IMR-90 (cell line): ENCODE results near the gene PDE4DIP. TPM values are rescaled to one million over a fixed set of nuclear protein-coding genes. Genes with fewer than 3 reads are reported as not detected.
"Not testable (repeated sequence)": the region's sequence is repeated elsewhere in the genome, so short reads cannot be mapped to it uniquely, and the experiment has no call there.

Source experiments
- ATAC-seq: fragments of 200-7000 bp; cut with Tn5 transposase; 2 replicates; pipeline ENCODE4 v1.9.1; 2020; ENCODE audit warnings: low read depth, mild to moderate bottlenecking, moderate library complexity
- BruUV-seq: library from RNA; stranded (reverse); fragments of 400-500 nt; replicated peaks from 2 replicates; lab custom pipeline; 2021; lab: Mats Ljungman, UMichigan
- CTCF ChIA-PET: fragments of 300-600 bp; formaldehyde crosslinking; extraction: SDS; loops from one replicate; lab custom pipeline; 2021; ENCODE audit warnings: antibody characterized with exemption; lab: Yijun Ruan, JAX
- POLR2A ChIA-PET: fragments of 300-600 bp; sonication (Branson Sonifier 250); formaldehyde crosslinking; loops from one replicate; lab custom pipeline; 2022; ENCODE audit warnings: antibody characterized with exemption; ENCODE audit not compliant: unreplicated experiment; lab: Charles Lee
- DNase-seq: peaks from one replicate; pipeline ENCODE4 v3.0.0; 2013
- H2AFZ ChIP-seq: replicated peaks from 2 replicates; pipeline ENCODE3; 2013; ENCODE audit warnings: low read length, mild to moderate bottlenecking; ENCODE audit not compliant: poor library complexity
- H2AK5ac ChIP-seq: 2 replicates; pipeline ENCODE4 v1.6.1; 2013; ENCODE audit warnings: low read depth, low read length, inconsistent platforms
- H2AK9ac ChIP-seq: replicated peaks from 2 replicates; pipeline ENCODE3; 2013; ENCODE audit warnings: mild to moderate bottlenecking, low read depth, low read length, moderate library complexity; ENCODE audit not compliant: poor library complexity
- H2BK120ac ChIP-seq: 2 replicates; pipeline ENCODE4 v1.6.1; 2013; ENCODE audit warnings: low read depth, low read length, inconsistent platforms
- H2BK15ac ChIP-seq: 3 replicates; pipeline ENCODE4 v1.6.1; 2013; ENCODE audit warnings: low read depth, low read length, inconsistent platforms
- H2BK20ac ChIP-seq: 2 replicates; pipeline ENCODE4 v1.6.1; 2013; ENCODE audit warnings: low read depth, mild to moderate bottlenecking, inconsistent platforms, low read length, moderate library complexity
- H2BK5ac ChIP-seq: 2 replicates; pipeline ENCODE4 v1.6.1; 2013; ENCODE audit warnings: mild to moderate bottlenecking, low read depth, low read length, inconsistent platforms; ENCODE audit not compliant: poor library complexity, severe bottlenecking
- H3K14ac ChIP-seq: replicated peaks from 2 replicates; pipeline ENCODE4 v1.6.1; 2013; ENCODE audit warnings: low read depth, low read length, inconsistent platforms
- H3K18ac ChIP-seq: 2 replicates; pipeline ENCODE4 v1.6.1; 2013; ENCODE audit warnings: low read depth, low read length, control low read depth
- H3K23ac ChIP-seq: 2 replicates; pipeline ENCODE4 v1.6.1; 2013; ENCODE audit warnings: low read depth, low read length, inconsistent platforms
- H3K27ac ChIP-seq: 2 replicates; pipeline ENCODE4 v1.5.1; 2013; ENCODE audit warnings: mild to moderate bottlenecking, control low read depth, low read length; ENCODE audit not compliant: insufficient read depth
- H3K27me3 ChIP-seq: 2 replicates; pipeline ENCODE4 v1.6.1; 2013; ENCODE audit warnings: low read length; ENCODE audit not compliant: control insufficient read depth, insufficient read depth
- H3K36me3 ChIP-seq: 2 replicates; pipeline ENCODE4 v1.6.1; 2013; ENCODE audit warnings: low read length, mixed read lengths; ENCODE audit not compliant: control insufficient read depth, insufficient read depth
- H3K4ac ChIP-seq: 2 replicates; pipeline ENCODE4 v1.6.1; 2013; ENCODE audit warnings: low read depth, low read length, inconsistent platforms
- H3K4me1 ChIP-seq: 2 replicates; pipeline ENCODE4 v1.6.1; 2013; ENCODE audit warnings: low read length, mixed read lengths; ENCODE audit not compliant: control insufficient read depth, insufficient read depth
- H3K4me2 ChIP-seq: 2 replicates; pipeline ENCODE4 v1.6.1; 2013; ENCODE audit warnings: low read depth, mild to moderate bottlenecking, control low read depth, low read length, moderate library complexity
- H3K4me3 ChIP-seq: 2 replicates; pipeline ENCODE4 v1.5.1; 2013; ENCODE audit warnings: low read depth, mild to moderate bottlenecking, control low read depth, low read length, moderate library complexity; ENCODE audit not compliant: insufficient read depth
- H3K56ac ChIP-seq: 2 replicates; pipeline ENCODE4 v1.6.1; 2013; ENCODE audit warnings: low read length, inconsistent platforms; ENCODE audit not compliant: insufficient read depth; ENCODE audit errors: extremely low read depth
- H3K79me1 ChIP-seq, 2 experiments: 2 replicates each; pipeline ENCODE4 v1.6.1; 2013; ENCODE audit warnings: low read length in 2 of 2, inconsistent platforms in 1 of 2, low read depth in 1 of 2
- H3K9ac ChIP-seq: 2 replicates; pipeline ENCODE4 v1.6.1; 2013; ENCODE audit warnings: low read depth, low read length, control low read depth
- H3K9me1 ChIP-seq: 2 replicates; pipeline ENCODE4 v1.6.1; 2013; ENCODE audit warnings: low read length, inconsistent platforms; ENCODE audit not compliant: insufficient read depth
- H3K9me3 ChIP-seq: 2 replicates; pipeline ENCODE4 v1.6.1; 2013; ENCODE audit warnings: low read length; ENCODE audit not compliant: control insufficient read depth, insufficient read depth
- H4K20me1 ChIP-seq: 2 replicates; pipeline ENCODE4 v1.6.1; 2013; ENCODE audit warnings: low read length, inconsistent platforms; ENCODE audit not compliant: insufficient read depth
- H4K5ac ChIP-seq: 2 replicates; pipeline ENCODE4 v1.6.1; 2013; ENCODE audit warnings: mild to moderate bottlenecking, low read depth, low read length, control low read depth
- H4K8ac ChIP-seq, 2 experiments: 2 replicates each; pipeline ENCODE4 v1.6.1; 2013; ENCODE audit warnings: low read depth in 2 of 2, low read length in 2 of 2, control low read depth in 1 of 2, inconsistent platforms in 1 of 2
- H4K91ac ChIP-seq: 2 replicates; pipeline ENCODE4 v1.6.1; 2013; ENCODE audit warnings: low read depth, low read length, inconsistent platforms; ENCODE audit not compliant: insufficient read depth
- WGBS, 2 experiments: methylation state at CpG; one replicate each; pipeline versions ENCODE4 v1.1.5 to v1.1.7; 2013; ENCODE audit warnings: missing lambda C conversion rate in 2 of 2; ENCODE audit not compliant: insufficient read length in 1 of 2; ENCODE audit errors: extremely low coverage in 2 of 2; 5-methylcytosine and 5-hydroxymethylcytosine counted together
- dilution Hi-C: fragments of 300-500 bp; cut with HindIII; formaldehyde crosslinking; loops from one replicate; pipeline ENCODE4 v1.14.3; 2018; ENCODE audit warnings: low sequenced_read_pairs; ENCODE audit not compliant: unreplicated experiment
- in situ Hi-C: fragments of 300-500 bp; cut with MboI; formaldehyde crosslinking; loops from 3 replicates; pipeline ENCODE4 v1.14.3; 2019; ENCODE audit warnings: low sequenced_read_pairs, inconsistent platforms, mixed read lengths
- intact Hi-C: fragments of 100-400 bp; cut with micrococcal nuclease; formaldehyde crosslinking; loops from 2 replicates; pipeline ENCODE4 v1.10.0; 2022
- polyA plus RNA-seq, 3 experiments: library from polyadenylated mRNA; depleted of rRNA; stranded (reverse); fragments of >200 nt; gene quantifications; 2 replicates each; pipeline ENCODE4 v1.2.3, GENCODE V29; 2012; ENCODE audit warnings: low replicate concordance in 1 of 3
- total RNA-seq: library from RNA; depleted of rRNA; stranded (reverse); fragments of >200 nt; gene quantifications from 2 replicates; pipeline ENCODE4 v1.2.3, GENCODE V29; 2012

PDE4DIP gene
- total and polyA plus RNA-seq, 2 of the 4 experiments (the other 2 are of a cell fraction) = 36.7 to 74.4 TPM

DNA sequence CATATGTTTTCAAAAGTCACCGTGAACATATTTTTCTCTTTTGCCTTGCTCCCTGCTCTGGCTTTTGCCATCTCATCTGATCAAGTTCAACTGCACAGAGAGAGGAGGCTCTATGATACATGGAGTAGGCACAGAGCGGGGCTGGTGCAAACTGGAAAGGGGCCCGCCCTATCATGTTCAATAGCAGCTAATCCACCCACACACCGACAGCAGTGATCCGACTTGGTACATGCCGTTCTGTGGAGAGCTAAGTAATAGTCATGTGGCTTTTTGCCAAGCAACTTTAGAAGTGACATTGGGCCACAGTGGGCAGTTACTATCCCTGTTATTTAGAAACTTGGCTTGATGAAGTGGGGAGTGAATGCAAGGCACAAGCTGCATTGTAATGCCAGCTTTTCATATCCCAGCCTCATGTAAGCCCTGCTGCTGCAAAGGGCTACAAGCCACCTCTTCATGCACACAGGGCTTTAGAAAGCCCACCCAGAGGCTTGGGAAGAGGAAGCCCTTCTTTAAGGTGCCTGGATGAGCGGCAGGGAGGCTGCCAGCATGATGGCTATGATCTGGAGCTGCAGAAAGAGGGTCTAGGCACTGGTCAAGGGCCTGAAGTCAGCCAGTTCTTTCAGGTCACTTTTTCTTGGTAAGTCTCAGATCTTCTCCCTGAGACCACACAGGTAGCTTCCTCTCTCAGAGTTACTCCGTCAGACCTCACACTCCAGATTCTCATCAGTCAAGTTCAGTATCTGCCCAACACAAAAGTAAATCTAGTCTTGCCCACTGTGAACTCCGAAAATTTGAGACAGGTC is 57.1 kb downstream of the PDE4DIP start:
- H4K20me1 ChIP-seq, H3K18ac ChIP-seq, H3K56ac ChIP-seq, H4K5ac ChIP-seq, H3K79me1 ChIP-seq, H3K4me1 ChIP-seq, H2BK5ac ChIP-seq, H3K9me3 ChIP-seq, BruUV-seq, in situ Hi-C loops, H3K9ac ChIP-seq, DNase-seq, H3K23ac ChIP-seq, H2AK9ac ChIP-seq, H4K91ac ChIP-seq, H2AK5ac ChIP-seq, H3K4me2 ChIP-seq, H2AFZ ChIP-seq, H4K8ac ChIP-seq, intact Hi-C loops, H3K4me3 ChIP-seq, H3K27me3 ChIP-seq, CTCF ChIA-PET, POLR2A ChIA-PET, H2BK15ac ChIP-seq, H2BK20ac ChIP-seq, H3K27ac ChIP-seq, H2BK120ac ChIP-seq, H3K14ac ChIP-seq, H3K36me3 ChIP-seq, H3K9me1 ChIP-seq, dilution Hi-C loops, H3K4ac ChIP-seq: not testable (repeated sequence)
- peak; percentile 95 for ATAC-seq
- no CpG with 5 or more reads among the region's 9 CpGs for WGBS, 2 experiments

DNA sequence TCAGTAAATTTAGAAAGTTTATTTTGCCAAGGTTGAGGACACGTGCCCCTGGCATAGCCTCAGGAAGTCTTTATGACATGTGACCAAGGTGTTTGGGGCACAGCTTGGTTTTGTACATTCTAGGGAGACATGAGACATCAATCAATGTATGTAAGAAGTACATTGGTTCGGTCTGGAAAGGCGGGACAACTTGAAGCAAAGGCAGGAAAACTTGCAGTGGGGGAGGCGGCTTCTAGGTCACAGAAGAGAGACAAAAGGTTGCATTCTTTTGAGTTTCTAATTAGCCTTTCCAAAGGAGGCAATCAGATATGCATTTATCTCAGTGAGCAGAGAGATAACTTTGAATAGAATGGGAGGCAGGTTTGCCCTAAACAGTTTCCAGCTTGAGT is 57.7 kb downstream of the PDE4DIP start:
- H3K79me1 ChIP-seq, H3K56ac ChIP-seq, H3K4me1 ChIP-seq, H3K27ac ChIP-seq, DNase-seq, H4K8ac ChIP-seq, H3K4me2 ChIP-seq, H2BK5ac ChIP-seq, dilution Hi-C loops, intact Hi-C loops, H2AK9ac ChIP-seq, POLR2A ChIA-PET, H3K4ac ChIP-seq, H2AK5ac ChIP-seq, H3K23ac ChIP-seq, in situ Hi-C loops, H3K18ac ChIP-seq, H3K9ac ChIP-seq, H2BK15ac ChIP-seq, H3K9me1 ChIP-seq, BruUV-seq, H3K4me3 ChIP-seq, H2AFZ ChIP-seq, H2BK120ac ChIP-seq, CTCF ChIA-PET, H4K5ac ChIP-seq, H3K27me3 ChIP-seq, H4K91ac ChIP-seq, H3K9me3 ChIP-seq, H4K20me1 ChIP-seq, ATAC-seq, H2BK20ac ChIP-seq, H3K14ac ChIP-seq, H3K36me3 ChIP-seq: not testable (repeated sequence)
- WGBS, 2 experiments = no CpG with 5 or more reads among the region's 4 CpGs
